ENCODE results near the gene USH1C.

USH1C gene

GRCh38 chr11:17504330-17505107, 39.7 kb downstream of the USH1C start:
- DNase-seq (ENCODE audit: low read depth in 2 of 2): peak; percentile 40 to 54

DNA sequence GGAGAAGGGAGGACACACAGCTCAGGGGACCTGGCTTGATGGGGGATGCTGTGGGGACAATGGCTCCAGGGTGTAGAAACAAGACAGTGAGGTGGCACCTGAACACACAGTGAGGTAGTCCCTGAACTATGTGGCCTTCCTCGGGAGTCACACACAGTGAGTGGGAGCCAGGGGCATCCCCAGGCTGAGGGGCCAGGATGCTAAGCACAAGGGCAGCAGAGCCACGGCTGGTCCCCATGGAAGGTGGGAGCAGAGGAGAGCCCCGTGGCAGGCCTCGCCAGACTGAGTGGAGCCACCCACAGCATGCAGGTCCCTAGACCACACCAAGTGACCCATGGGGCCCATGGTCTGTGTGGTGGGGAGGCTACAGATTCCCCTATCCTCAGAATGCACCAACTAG, 41.6 kb downstream of the USH1C start:
- DNase-seq (ENCODE audit: low read depth in 2 of 2): no peak

GRCh38 chr11:17500673-17501072, 43.5 kb downstream of the USH1C start:
- no peak for DNase-seq (ENCODE audit: low read depth in 2 of 2)

- DNase-seq (ENCODE audit: low read depth in 2 of 2): no peak
Measured at GRCh38 chr11:17498475-17498874, 45.7 kb downstream of the USH1C start.

GRCh38 chr11:17498058-17498457, 46.2 kb downstream of the USH1C start:
- no peak for DNase-seq (ENCODE audit: low read depth in 2 of 2)

DNA sequence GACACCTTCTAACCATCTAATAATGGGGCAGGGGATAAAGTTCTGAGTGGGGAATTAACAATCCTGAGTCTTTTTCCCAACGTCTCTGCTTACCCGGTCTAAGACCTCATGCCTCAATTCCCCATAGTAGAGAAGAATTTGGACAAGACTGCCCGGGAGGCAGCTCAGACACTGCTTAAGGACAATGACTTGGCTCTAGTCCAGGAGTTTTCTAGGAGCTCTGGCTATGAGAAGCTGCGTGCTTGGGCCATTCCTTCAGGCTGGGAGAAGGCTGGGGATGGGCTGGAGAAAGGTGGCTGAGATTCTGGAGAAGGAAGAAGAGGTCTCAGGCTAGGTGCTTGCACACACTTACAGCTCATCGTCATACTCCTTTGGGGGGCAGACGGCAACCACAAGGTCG, 47.8 kb downstream of the USH1C start:
- no peak for DNase-seq (ENCODE audit: low read depth in 2 of 2)

DNA sequence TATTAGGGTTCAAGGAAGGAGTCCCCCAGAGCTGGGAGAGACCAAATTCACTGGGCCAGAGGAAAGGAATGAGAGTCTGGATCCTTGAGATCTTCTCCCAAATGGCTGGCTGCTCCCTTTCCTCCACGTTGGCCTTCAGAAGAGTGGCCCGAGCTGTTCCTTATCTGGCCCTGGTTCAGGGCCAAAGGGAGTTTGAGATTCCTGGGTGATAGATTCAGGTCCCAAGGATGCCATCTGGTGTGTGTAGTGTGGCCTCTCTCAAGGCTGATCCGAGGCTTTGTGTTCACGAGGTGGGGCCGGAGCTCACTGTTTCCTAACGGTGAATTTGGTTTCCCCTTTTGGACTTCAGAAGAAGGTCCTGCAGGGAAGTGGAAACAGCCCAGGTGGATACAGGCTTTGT, 50.2 kb downstream of the USH1C start:
- DNase-seq (ENCODE audit: low read depth in 2 of 2): no peak

GRCh38 chr11:17490938-17491337, 53.3 kb downstream of the USH1C start:
- no peak for DNase-seq (ENCODE audit: low read depth in 2 of 2)

- DNase-seq (ENCODE audit: low read depth in 2 of 2): no peak
Measured at GRCh38 chr11:17490232-17490631, 54.0 kb downstream of the USH1C start.

DNA sequence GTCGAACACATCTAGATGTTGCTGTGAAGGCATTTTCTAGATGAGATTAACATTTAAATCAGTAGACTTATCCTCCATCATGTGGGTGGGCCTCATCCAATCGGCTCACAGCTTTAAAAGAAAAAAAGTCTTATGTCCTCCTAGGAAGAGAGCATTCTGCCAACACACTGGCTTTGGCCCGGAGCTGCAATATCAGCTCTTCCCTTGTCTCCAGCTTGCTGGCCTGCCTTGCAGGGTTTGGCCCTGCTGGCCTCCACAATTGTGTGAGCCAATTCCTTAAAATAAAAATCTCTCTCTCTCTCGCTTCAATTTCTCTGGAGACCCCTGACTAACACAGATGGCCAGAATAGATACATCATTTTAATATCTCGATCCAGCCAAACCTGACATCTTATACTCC, 54.5 kb downstream of the USH1C start:
- no peak for DNase-seq (ENCODE audit: low read depth in 2 of 2)

DNA sequence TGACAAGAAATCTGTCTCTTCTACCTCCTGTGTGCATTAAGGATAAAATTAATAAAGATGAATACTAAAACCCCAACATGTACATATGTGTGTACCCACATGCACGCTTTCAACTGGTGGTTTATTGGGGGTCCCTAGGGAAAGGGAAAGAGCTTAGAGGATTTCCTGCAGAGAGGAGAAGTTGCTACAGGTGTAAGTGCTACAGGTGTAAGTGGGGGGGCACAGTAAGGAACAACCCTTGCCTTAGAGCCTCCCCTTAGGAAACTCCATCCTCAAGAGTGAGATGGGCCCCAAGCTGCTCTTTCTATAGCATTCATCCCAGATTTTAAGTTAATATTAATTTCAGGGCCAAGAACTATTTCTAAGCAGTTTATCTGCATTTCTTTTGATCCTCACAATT, 55.7 kb downstream of the USH1C start:
- no peak for DNase-seq (ENCODE audit: low read depth in 2 of 2)

DNA sequence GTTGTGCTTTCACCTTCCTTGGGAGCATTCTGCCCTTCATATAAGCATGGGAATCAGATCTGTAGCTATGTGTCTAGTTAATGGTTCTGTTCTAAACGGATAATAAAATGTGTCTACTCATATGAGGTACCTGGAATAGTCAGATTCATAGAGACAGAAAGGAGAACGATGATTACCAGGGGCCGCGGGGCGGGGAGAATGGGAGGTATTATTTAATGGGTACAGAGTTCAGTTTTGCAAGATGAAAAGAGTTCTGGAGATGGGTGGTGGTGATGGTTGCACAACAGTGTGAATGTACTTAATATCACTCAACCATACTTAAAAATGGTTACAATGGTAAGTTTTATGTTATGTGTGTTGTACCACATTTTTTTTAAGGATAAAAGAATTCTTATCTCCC, 57.6 kb downstream of the USH1C start:
- DNase-seq (ENCODE audit: low read depth in 2 of 2): no peak

GRCh38 chr11:17483505-17483904, 60.7 kb downstream of the USH1C start:
- DNase-seq (ENCODE audit: low read depth in 2 of 2): no peak

DNA sequence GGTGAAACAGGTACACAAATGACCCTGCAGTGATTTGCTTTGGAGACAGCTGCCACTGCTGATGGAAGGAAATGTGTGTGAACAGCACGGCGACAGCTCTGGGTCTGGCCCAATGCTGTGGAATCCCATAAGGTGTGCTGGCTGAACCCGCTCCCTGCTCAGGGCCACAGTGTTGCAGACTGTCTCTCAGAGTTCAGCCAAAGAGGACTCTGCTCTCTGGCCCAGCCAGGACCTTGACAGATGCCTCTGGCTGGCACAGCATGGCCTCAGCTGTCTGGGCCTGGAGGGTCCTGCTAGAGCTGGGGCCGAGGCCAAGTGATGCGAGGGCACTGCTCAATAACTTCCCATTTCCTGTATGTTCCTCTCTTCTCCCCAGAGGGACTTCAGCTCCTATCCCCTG, 62.3 kb downstream of the USH1C start:
- DNase-seq (ENCODE audit: low read depth in 2 of 2): no peak

- no peak for DNase-seq (ENCODE audit: low read depth in 2 of 2)
Measured at GRCh38 chr11:17479284-17480214, 64.7 kb downstream of the USH1C start.

DNA sequence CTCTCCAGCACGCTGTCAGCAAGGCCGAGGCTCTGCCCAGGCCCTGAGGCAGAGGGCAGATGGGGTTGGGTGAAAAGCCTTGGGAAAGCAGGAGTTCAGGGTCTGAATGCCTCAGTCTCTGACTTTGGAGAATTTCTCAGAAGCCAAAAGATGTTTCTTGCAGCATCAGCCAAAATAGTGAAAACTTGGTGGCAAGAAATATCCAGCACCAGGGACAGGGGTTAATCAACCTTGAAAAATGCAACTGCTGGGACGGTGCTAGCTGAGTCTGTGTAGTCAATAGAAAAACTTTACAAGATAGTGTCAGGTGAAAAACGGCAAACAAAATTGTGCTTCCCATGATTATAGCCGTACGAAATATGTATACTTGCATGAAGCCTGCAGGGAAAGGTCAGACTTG, 66.1 kb downstream of the USH1C start:
- DNase-seq (ENCODE audit: low read depth in 2 of 2): no peak

DNA sequence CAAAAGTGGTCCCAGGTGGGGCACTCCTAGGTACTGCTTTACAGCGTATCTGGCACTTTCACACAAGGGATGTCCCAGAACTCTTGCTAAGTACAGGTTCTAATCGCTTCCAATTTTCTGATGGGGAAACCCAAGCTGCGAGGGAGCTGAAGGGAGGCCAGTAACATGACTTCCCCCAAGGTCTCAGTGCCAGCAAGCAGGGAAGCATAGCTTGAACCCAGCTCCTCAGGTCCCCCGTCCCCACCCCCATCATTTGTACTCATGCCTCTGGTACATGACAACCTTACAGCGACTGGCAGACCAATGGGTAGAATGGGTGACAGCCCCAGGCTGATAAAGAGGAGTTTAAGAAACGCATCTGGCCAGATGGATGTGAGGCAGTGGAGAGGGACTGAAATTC, 66.9 kb downstream of the USH1C start:
- no peak for DNase-seq (ENCODE audit: low read depth in 2 of 2)

DNA sequence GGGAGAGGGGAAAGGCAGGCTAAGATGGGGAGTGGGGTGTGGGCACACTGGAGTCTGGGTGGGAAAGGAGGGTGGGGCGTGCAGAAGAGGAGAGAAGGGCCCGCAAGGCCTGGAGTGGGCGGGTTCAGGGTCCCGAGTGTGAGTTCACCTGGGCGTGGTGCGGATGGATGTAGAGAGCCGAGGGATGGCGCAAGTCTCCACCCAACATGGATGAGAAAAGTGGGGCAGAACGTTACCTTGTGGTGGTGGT, 67.2 kb downstream of the USH1C start:
- no peak for DNase-seq (ENCODE audit: low read depth in 2 of 2)

DNA sequence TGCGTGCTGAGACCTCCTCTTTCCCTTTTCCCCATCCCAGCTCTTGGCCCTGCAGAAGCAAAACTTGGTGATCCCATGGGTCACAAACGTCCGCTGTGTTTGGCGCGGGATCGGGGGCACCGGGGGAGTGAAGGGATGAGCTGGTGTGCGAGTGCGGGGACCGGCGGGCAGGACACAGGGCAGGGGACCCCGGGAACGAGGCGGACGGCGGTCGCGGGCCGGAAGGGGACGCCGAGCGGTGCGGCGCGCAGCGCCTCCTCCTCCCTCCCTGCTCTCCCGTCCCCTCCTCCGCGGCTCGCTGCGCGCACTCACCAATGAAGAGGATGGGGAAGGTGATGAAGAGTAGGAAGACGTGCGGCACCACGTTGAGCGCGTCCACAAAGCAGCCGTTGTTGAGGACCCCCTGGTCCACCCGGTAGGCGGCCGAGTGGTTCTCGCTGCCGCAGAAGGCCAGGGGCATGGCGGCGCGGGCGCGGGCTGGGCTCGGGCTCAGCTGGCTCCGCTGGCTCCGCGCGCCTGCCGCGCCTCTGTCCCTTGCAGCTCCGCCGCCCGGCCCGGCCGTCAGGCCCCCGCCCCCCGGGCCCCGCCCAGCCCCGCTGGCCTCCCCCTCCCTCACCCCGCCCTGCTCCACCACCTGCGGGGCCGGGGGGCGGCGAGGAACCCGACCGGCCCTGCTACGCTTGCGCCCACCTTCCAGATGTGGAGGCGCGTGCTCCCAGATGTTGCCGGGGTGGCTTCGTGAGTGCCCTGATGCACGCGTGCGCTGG, 67.7 kb downstream of the USH1C start, which contains the start of gene ABCC8:
ABCC8 (minus strand) TSS at position 529 of the 767 bp plus-strand sequence; CDS start at position 460, 69 bp downstream.
- no peak for DNase-seq (ENCODE audit: low read depth in 2 of 2)

- no peak for DNase-seq (ENCODE audit: low read depth in 2 of 2)
Measured at GRCh38 chr11:17475666-17476316, 68.4 kb downstream of the USH1C start.

DNA sequence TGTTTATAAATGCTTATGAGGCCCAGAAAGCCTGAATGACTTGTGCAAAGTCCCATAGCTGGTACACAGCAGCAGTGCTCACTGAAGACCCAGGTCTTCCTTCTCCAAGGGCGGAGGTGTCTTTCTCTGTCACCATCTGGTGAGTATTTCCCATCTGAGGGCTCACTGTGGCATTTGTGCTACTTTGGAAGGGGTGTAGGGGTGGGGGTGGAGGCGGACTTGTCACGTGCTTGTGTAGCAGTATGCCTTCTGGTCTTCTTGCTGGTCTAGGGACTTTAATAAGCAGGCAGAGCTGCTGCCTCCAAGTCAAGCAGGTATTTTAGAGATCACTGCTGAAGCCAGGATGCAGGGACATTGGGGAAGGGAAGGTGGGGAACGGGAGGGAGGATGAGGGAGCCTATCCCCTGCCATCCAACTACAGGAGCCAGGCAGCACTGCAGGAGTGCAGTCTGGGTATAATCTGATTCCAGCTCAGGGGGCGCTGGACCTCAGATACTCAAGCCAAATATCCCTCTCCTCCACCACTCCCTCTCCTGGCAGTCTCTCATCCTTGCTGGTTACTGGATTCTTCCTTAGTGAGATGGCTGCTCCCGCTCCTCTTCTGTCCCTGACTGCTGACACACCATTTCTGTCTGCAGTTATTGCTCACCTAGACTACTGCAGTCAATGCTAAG, 71.0 kb downstream of the USH1C start:
- DNase-seq (ENCODE audit: low read depth in 2 of 2): no peak

Measured in stimulated activated CD8-positive, alpha-beta memory T cell treated with anti-CD3 and anti-CD28 coated beads, Interleukin-15, amount 100 ng/mL, for 4 hours (primary cell).